Panc1 (cell line): ENCODE measurements around the gene CYB5D1. TPM values are rescaled to one million over a fixed set of nuclear protein-coding genes. Genes with fewer than 3 reads are reported as not detected.
A peak's percentile ranks its signal among the peaks of the same experiment; 100 is the strongest.

Source experiments
- ATAC-seq: fragments of 200-7000 bp; cut with Tn5 transposase; 2 replicates; pipeline ENCODE4 v1.9.1; 2020; ENCODE audit warnings: mild to moderate bottlenecking, moderate library complexity
- BruUV-seq: library from RNA; stranded (reverse); fragments of 400-500 nt; replicated peaks from 2 replicates; lab custom pipeline; 2021; lab: Mats Ljungman, UMichigan
- CTCF ChIA-PET: fragments of 300-600 bp; sonication (Branson Sonifier 250); formaldehyde crosslinking; loops from one replicate; lab custom pipeline; 2022; ENCODE audit warnings: antibody characterized with exemption; lab: Charles Lee
- POLR2A ChIA-PET: fragments of 300-600 bp; sonication (Branson Sonifier 250); formaldehyde crosslinking; loops from one replicate; lab custom pipeline; 2022; ENCODE audit warnings: antibody characterized with exemption; lab: Charles Lee
- DNase-seq: peaks from one replicate; pipeline ENCODE4 v3.0.0-alpha.2; 2010; ENCODE audit warnings: low read depth, low spot score
- H3K27ac ChIP-seq: 2 replicates; pipeline ENCODE4 v1.5.1; 2011; ENCODE audit warnings: mild to moderate bottlenecking, low read length, inconsistent platforms
- H3K27me3 ChIP-seq: fragments of 200-500 bp; sonication (Bioruptor generic); 2 replicates; pipeline ENCODE4 v1.6.0; 2014; ENCODE audit warnings: low read length, inconsistent platforms; ENCODE audit not compliant: control insufficient read depth, insufficient read depth
- H3K36me3 ChIP-seq: fragments of 200-500 bp; sonication (Bioruptor generic); 2 replicates; pipeline ENCODE4 v1.5.1; 2014; ENCODE audit warnings: inconsistent platforms, mild to moderate bottlenecking, low read length, moderate library complexity; ENCODE audit not compliant: control insufficient read depth, insufficient read depth
- H3K4me1 ChIP-seq: 2 replicates; pipeline ENCODE4 v1.5.1; 2011; ENCODE audit warnings: inconsistent platforms, mild to moderate bottlenecking, low read length, moderate library complexity; ENCODE audit not compliant: control insufficient read depth, insufficient read depth
- H3K4me3 ChIP-seq, 2 experiments: 2 replicates each; pipeline ENCODE4 v1.5.1; 2011 to 2012; ENCODE audit warnings: low read depth in 2 of 2, low read length in 2 of 2, mild to moderate bottlenecking in 2 of 2, inconsistent platforms in 1 of 2, moderate library complexity in 1 of 2
- H3K9me3 ChIP-seq: fragments of 200-500 bp; sonication (Bioruptor generic); 2 replicates; pipeline ENCODE4 v1.5.1; 2014; ENCODE audit warnings: low read depth, mild to moderate bottlenecking, inconsistent platforms, low read length, moderate library complexity; ENCODE audit not compliant: control insufficient read depth, insufficient read depth
- POLR2AphosphoS5 ChIP-seq: IDR thresholded peaks from 2 replicates; pipeline ENCODE4 v1.6.1; 2012; ENCODE audit warnings: mild to moderate bottlenecking, low read depth, low read length, moderate library complexity
- SIN3A ChIP-seq: IDR thresholded peaks from 2 replicates; pipeline ENCODE4 v1.6.1; 2012; ENCODE audit warnings: low read depth, mild to moderate bottlenecking, low read length, moderate library complexity, borderline replicate concordance; ENCODE audit not compliant: insufficient read depth
- TCF7L2 ChIP-seq: IDR thresholded peaks from 2 replicates; pipeline ENCODE4 v1.6.1; 2011; ENCODE audit warnings: mild to moderate bottlenecking, low read depth, low read length, inconsistent platforms
- in situ Hi-C: cut with HindIII; loops from 2 replicates; pipeline ENCODE4 v1.10.0; 2016; ENCODE audit warnings: low sequenced_read_pairs, low pct_unique_long_range_greater_than_20kb
- intact Hi-C: fragments of 100-400 bp; cut with micrococcal nuclease; formaldehyde crosslinking; loops from one replicate; pipeline ENCODE4 v1.10.0; 2022; ENCODE audit not compliant: unreplicated experiment
- total RNA-seq: library from RNA; stranded (reverse); gene quantifications from one replicate; pipeline ENCODE4 v1.2.1, GENCODE V29; 2021; ENCODE audit not compliant: unreplicated experiment
- TF ChIP-seq, protein P1 (sequence below): fragments of 450-650 bp; IDR thresholded peaks from 2 replicates; pipeline ENCODE4 v1.5.1; 2017; ENCODE audit warnings: mild to moderate bottlenecking
- TF ChIP-seq, protein P2 (sequence below), 2 experiments: IDR thresholded peaks; 2 replicates each; pipeline ENCODE4 v1.6.1; 2011 to 2012; ENCODE audit warnings: low read depth in 2 of 2, control low read depth in 1 of 2, low read length in 1 of 2, mild to moderate bottlenecking in 1 of 2, moderate library complexity in 1 of 2; ENCODE audit not compliant: insufficient read depth in 1 of 2

Gene CYB5D1
- total RNA-seq, 1 experiment from 2014 or later: 8.6 TPM

DNA sequence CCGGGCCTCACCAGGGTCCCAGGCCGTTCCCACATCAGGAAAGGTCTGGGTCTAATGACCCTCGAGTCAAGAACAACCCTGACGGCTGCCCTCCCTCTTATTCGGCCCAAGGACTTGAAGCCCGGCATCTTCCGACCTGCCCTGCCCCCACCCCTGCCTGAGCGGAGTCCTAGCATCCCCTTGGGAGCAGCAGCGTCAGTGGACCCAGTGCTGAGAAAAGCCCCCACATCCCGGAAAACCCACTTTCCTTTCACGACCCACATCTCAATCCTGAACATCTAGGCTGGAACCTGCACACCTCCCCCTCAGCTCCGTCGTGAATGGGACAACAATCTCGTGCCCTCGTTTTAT is 2.2 kb upstream of the CYB5D1 start:
- Histone ChIP-seq H3K4me1 (peaks cover 14% of the 10 kb centered on the region), H3K9me3 (no peaks in the 10 kb centered on the region), H3K27me3 (no peaks in the 10 kb centered on the region), H3K36me3 (peaks cover 5% of the 10 kb centered on the region; the same call in 1 of the 2 replicates), H3K4me3 (peak overlapping the region; percentile 74 to 79; a peak in 3 of 4 replicates), H3K27ac (peak overlapping the region; percentile 97)
- no TSS peak for BruUV-seq
- DNase-seq (no peak), ATAC-seq (no peak)
- TF ChIP-seq, protein P1, sequence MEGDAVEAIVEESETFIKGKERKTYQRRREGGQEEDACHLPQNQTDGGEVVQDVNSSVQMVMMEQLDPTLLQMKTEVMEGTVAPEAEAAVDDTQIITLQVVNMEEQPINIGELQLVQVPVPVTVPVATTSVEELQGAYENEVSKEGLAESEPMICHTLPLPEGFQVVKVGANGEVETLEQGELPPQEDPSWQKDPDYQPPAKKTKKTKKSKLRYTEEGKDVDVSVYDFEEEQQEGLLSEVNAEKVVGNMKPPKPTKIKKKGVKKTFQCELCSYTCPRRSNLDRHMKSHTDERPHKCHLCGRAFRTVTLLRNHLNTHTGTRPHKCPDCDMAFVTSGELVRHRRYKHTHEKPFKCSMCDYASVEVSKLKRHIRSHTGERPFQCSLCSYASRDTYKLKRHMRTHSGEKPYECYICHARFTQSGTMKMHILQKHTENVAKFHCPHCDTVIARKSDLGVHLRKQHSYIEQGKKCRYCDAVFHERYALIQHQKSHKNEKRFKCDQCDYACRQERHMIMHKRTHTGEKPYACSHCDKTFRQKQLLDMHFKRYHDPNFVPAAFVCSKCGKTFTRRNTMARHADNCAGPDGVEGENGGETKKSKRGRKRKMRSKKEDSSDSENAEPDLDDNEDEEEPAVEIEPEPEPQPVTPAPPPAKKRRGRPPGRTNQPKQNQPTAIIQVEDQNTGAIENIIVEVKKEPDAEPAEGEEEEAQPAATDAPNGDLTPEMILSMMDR: no peak
- TF ChIP-seq POLR2AphosphoS5 (no peak), SIN3A (no peak), TCF7L2 (no peak)
- TF ChIP-seq, protein P2, sequence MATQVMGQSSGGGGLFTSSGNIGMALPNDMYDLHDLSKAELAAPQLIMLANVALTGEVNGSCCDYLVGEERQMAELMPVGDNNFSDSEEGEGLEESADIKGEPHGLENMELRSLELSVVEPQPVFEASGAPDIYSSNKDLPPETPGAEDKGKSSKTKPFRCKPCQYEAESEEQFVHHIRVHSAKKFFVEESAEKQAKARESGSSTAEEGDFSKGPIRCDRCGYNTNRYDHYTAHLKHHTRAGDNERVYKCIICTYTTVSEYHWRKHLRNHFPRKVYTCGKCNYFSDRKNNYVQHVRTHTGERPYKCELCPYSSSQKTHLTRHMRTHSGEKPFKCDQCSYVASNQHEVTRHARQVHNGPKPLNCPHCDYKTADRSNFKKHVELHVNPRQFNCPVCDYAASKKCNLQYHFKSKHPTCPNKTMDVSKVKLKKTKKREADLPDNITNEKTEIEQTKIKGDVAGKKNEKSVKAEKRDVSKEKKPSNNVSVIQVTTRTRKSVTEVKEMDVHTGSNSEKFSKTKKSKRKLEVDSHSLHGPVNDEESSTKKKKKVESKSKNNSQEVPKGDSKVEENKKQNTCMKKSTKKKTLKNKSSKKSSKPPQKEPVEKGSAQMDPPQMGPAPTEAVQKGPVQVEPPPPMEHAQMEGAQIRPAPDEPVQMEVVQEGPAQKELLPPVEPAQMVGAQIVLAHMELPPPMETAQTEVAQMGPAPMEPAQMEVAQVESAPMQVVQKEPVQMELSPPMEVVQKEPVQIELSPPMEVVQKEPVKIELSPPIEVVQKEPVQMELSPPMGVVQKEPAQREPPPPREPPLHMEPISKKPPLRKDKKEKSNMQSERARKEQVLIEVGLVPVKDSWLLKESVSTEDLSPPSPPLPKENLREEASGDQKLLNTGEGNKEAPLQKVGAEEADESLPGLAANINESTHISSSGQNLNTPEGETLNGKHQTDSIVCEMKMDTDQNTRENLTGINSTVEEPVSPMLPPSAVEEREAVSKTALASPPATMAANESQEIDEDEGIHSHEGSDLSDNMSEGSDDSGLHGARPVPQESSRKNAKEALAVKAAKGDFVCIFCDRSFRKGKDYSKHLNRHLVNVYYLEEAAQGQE (IDR thresholded peaks at IDR 0.05; ENCODE audit: insufficient read depth in 1 of 2, low read depth in 2 of 2, low read length in 1 of 2): no peak
- intact Hi-C loops: loop anchor here (10.0 kb wide), 1 partner anchor 111 kb away; no protein-coding TSS in a partner anchor
- POLR2A ChIA-PET: interaction anchor here (0.6 kb wide), 1 partner anchor 255 kb away, joined by 10 read pairs; no protein-coding TSS in a partner anchor
- in situ Hi-C loops: no loop called here
- CTCF ChIA-PET: interaction anchor here (0.6 kb wide), 1 partner anchor 114 kb away, joined by 10 read pairs; no protein-coding TSS in a partner anchor

DNA sequence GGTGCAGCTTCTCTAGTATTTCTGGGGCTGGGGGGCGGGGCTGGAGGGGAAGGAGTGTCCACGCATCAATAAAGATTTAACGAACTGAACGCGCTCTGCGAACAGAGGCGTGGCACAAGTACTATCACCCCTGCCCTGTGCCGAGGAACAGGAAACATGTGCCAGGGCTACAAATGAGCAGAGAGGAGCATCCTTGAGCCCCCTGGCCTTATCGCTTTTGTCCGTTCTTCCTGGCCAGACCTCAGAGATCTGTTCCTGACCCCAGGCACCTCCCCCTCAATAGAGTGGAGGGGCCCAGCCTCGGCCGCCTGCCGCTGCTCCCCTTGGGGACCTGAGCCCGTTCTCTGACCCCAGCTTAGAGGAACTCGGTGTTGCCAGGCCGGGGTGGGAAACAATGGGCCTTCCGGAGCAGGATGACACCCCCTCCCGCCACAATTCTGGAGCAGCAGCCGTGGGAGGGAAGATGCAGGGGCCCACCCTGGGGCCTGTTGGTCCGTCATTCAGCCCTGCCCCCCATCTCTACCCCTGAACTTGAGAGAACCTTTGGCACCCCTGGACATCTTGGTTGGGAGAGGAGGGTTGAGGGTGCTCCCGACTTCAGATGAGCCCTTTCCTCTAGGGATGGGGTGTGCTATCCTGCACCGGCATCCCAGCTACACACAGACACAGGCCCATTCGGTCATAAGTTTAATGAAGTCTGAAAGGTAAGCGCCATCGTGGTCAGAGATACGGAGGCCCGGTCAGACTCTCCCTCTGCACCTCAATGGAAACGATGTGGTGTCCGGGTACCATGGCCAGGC is 1.6 kb upstream of the CYB5D1 start:
- Histone ChIP-seq H3K27ac (peak overlapping the region; percentile 97), H3K36me3 (peaks cover 5% of the 10 kb centered on the region; the same call in 1 of the 2 replicates), H3K9me3 (no peaks in the 10 kb centered on the region), H3K4me1 (peaks cover 14% of the 10 kb centered on the region), H3K27me3 (no peaks in the 10 kb centered on the region), H3K4me3 (peak overlapping the region; percentile 74 to 79)
- in situ Hi-C loops: no loop called here
- ChIA-PET CTCF (interaction anchor here (0.6 kb wide), 1 partner anchor 114 kb away, joined by 10 read pairs; no protein-coding TSS in a partner anchor), POLR2A (interaction anchor here (0.6 kb wide), 1 partner anchor 254 kb away, joined by 10 read pairs; no protein-coding TSS in a partner anchor)
- BruUV-seq: no TSS peak
- ATAC-seq (no peak), DNase-seq (no peak)
- TF ChIP-seq, protein P1: no peak
- TF ChIP-seq SIN3A (no peak), TCF7L2 (no peak), POLR2AphosphoS5 (no peak)
- TF ChIP-seq, protein P2 (IDR thresholded peaks at IDR 0.05; ENCODE audit: insufficient read depth in 1 of 2, low read depth in 2 of 2, low read length in 1 of 2): no peak
- intact Hi-C loops: loop anchor here (10.0 kb wide), 1 partner anchor 111 kb away; no protein-coding TSS in a partner anchor
